B cell (primary cell): ENCODE results near the gene AIG1. TPM values are rescaled to one million over a fixed set of nuclear protein-coding genes. Genes with fewer than 3 reads are reported as not detected.

Source experiments
- ATAC-seq: fragments of 200-7000 bp; cut with Tn5 transposase; one replicate; pipeline ENCODE4 v1.10.0; 2021; ENCODE audit warnings: low read depth, mild to moderate bottlenecking, moderate number of reproducible peaks, moderate library complexity
- CTCF ChIA-PET: fragments of 350-600 bp; sonication (Branson Sonifier 250); formaldehyde crosslinking; loops from one replicate; lab custom pipeline; 2021; ENCODE audit warnings: antibody characterized with exemption, inconsistent platforms; lab: Charles Lee
- POLR2A ChIA-PET: fragments of 350-600 bp; sonication (Branson Sonifier 250); formaldehyde crosslinking; loops from one replicate; lab custom pipeline; 2021; ENCODE audit warnings: antibody characterized with exemption; lab: Charles Lee
- DNase-seq: peaks from one replicate; pipeline ENCODE4 v3.0.0; 2013
- H2AFZ ChIP-seq: 2 replicates; pipeline ENCODE4 v1.6.1; 2012; ENCODE audit warnings: mild to moderate bottlenecking, low read depth, low read length; ENCODE audit not compliant: insufficient read depth, poor library complexity, severe bottlenecking
- H3K27ac ChIP-seq, 2 donors: 1 replicate in 1 of 2; 2 replicates in 1 of 2; pipeline ENCODE4 v1.5.1; 2012 to 2013; ENCODE audit warnings: low read length in 2 of 2, mild to moderate bottlenecking in 2 of 2, moderate library complexity in 1 of 2
- H3K27me3 ChIP-seq, 4 experiments: fragments of 200-600 bp in 1 of 4; sonication (generic) in 1 of 4; replicated peaks in 1 of 4; 1 replicate in 2 of 4; 2 replicates in 2 of 4; pipeline versions ENCODE4 v1.6.1 to v1.7.0; 2013 to 2016; ENCODE audit warnings: low read length in 3 of 4, mild to moderate bottlenecking in 2 of 4, mixed read lengths in 1 of 4, moderate library complexity in 1 of 4; ENCODE audit not compliant: insufficient read depth in 4 of 4, control insufficient read depth in 3 of 4; ENCODE audit errors: control extremely low read depth in 1 of 4
- H3K36me3 ChIP-seq, 2 experiments: replicated peaks in 1 of 2; 1 replicate in 1 of 2; 2 replicates in 1 of 2; pipeline versions ENCODE4 v1.6.1 to v1.7.1; 2013; ENCODE audit warnings: low read length in 1 of 2; ENCODE audit not compliant: insufficient read depth in 2 of 2, control insufficient read depth in 1 of 2; ENCODE audit errors: control extremely low read depth in 1 of 2, extremely low read depth in 1 of 2
- H3K4me1 ChIP-seq, 2 donors: fragments of 200-600 bp in 1 of 2; sonication (generic) in 1 of 2; 1 replicate in 1 of 2; 2 replicates in 1 of 2; pipeline versions ENCODE4 v1.5.1 to v1.6.1; 2013 to 2017; ENCODE audit warnings: low read length in 2 of 2; ENCODE audit not compliant: control insufficient read depth in 2 of 2, insufficient read depth in 2 of 2
- H3K4me2 ChIP-seq: replicated peaks from 2 replicates; pipeline ENCODE3; 2012; ENCODE audit warnings: mild to moderate bottlenecking, low read depth, low read length; ENCODE audit not compliant: poor library complexity, severe bottlenecking
- H3K4me3 ChIP-seq, 5 experiments: fragments of 200-600 bp in 1 of 5; sonication (generic) in 1 of 5; 1 replicate in 3 of 5; 2 replicates in 2 of 5; pipeline versions ENCODE4 v1.5.1 to v1.7.0; 2011 to 2016; ENCODE audit warnings: low read length in 4 of 5, mild to moderate bottlenecking in 4 of 5, low read depth in 2 of 5, control low read depth in 1 of 5, moderate library complexity in 1 of 5; ENCODE audit not compliant: insufficient read depth in 1 of 5; ENCODE audit errors: control extremely low read depth in 1 of 5, extremely low read depth in 1 of 5
- H3K79me2 ChIP-seq: fragments of 200-600 bp; sonication (generic); one replicate; pipeline ENCODE4 v1.6.0; 2016; ENCODE audit warnings: low read length; ENCODE audit not compliant: control insufficient read depth, insufficient read depth
- H3K9ac ChIP-seq: fragments of 200-600 bp; sonication (generic); 2 replicates; pipeline ENCODE4 v1.6.1; 2017; ENCODE audit warnings: mild to moderate bottlenecking, low read length, moderate library complexity
- H3K9me3 ChIP-seq, 3 donors: one replicate each; pipeline versions ENCODE4 v1.6.1 to v1.7.1; 2013; ENCODE audit warnings: low read length in 2 of 3; ENCODE audit not compliant: control insufficient read depth in 2 of 3, insufficient read depth in 1 of 3; ENCODE audit errors: control extremely low read depth in 1 of 3
- H4K20me1 ChIP-seq: 2 replicates; pipeline ENCODE4 v1.6.0; 2012; ENCODE audit warnings: mild to moderate bottlenecking, low read length; ENCODE audit not compliant: insufficient read depth, control insufficient read depth, poor library complexity, severe bottlenecking
- H3K27ac Mint-ChIP-seq: one replicate; pipeline ENCODE4 v1.8.0; 2021; ENCODE audit warnings: mixed read lengths
- H3K27me3 Mint-ChIP-seq: one replicate; pipeline ENCODE4 v1.8.0; 2021; ENCODE audit warnings: mixed read lengths
- H3K4me1 Mint-ChIP-seq: one replicate; pipeline ENCODE4 v1.8.0; 2021; ENCODE audit warnings: mixed read lengths
- H3K4me3 Mint-ChIP-seq: one replicate; pipeline ENCODE4 v1.8.0; 2021; ENCODE audit warnings: mixed read lengths
- H3K9me3 Mint-ChIP-seq: one replicate; pipeline ENCODE4 v1.8.0; 2022; ENCODE audit warnings: mixed read lengths; ENCODE audit not compliant: insufficient read depth
- EZH2 ChIP-seq: IDR thresholded peaks from 2 replicates; pipeline ENCODE4 v1.6.1; 2012; ENCODE audit warnings: borderline replicate concordance, low read depth, mild to moderate bottlenecking, moderate library complexity, low read length; ENCODE audit not compliant: insufficient read depth, poor library complexity, severe bottlenecking
- WGBS: methylation state at CpG from one replicate; pipeline ENCODE4 v1.1.5; 2013; ENCODE audit warnings: missing lambda C conversion rate; ENCODE audit not compliant: insufficient coverage; 5-methylcytosine and 5-hydroxymethylcytosine counted together
- intact Hi-C: fragments of 100-400 bp; cut with micrococcal nuclease; formaldehyde crosslinking; loops from one replicate; pipeline ENCODE4 v1.10.0; 2022
- polyA plus RNA-seq: library from polyadenylated mRNA; depleted of rRNA; stranded (reverse); fragments of >200 nt; gene quantifications from 2 replicates; pipeline ENCODE4 v1.2.3, GENCODE V29; 2012
- total RNA-seq, 2 donors: library from RNA; stranded (reverse); fragments of 120-200 nt in 1 of 2; gene quantifications; 1 replicate in 1 of 2; 2 replicates in 1 of 2; pipeline versions ENCODE4 v1.2.3 to v1.2.4, GENCODE V29; 2013 to 2022
- TF ChIP-seq, protein P1 (sequence below): fragments of 200-600 bp; IDR thresholded peaks from one replicate; pipeline ENCODE4 v1.8.0; 2022; ENCODE audit warnings: antibody characterized with exemption, mild to moderate bottlenecking

AIG1 gene
- total and polyA plus RNA-seq, 2 donors (not counting 1 experiment from before 2014, with no cell fraction given): 7.0 to 9.0 TPM

DNA sequence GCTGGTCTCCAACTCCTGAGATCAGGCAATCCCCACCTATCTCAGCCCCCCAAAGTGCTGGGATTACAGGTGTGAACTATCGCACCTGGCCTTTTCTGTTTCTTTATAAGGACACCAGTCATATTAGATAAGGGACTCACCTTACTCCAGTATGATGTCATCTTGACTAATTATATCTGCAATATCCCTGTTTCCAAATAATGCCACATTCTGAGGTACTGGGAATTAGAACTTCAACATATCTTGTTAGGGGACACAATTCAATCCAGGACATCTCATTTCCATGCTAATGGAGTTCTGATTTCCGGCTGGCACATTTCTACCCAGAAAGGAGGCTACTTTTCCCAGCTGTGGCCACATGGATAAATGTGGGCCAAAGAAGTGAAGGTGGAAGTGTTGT is 6.4 kb upstream of the AIG1 start:
- ChIA-PET POLR2A (no interaction called here), CTCF (no interaction called here)
- Histone ChIP-seq H3K4me3 (no peak overlapping the region), H3K36me3 (no peaks in the 10 kb centered on the region), H2AFZ (no peak overlapping the region), H3K4me2 (no peak overlapping the region), H3K27me3 (peaks cover 0 to 5% (median 0%) of the 10 kb centered on the region in 4 experiments), H3K9me3 (peaks cover 0 to 5% (median 0%) of the 10 kb centered on the region in 3 donors), H3K9ac (no peak overlapping the region), H3K4me1 (no peaks in the 10 kb centered on the region), H4K20me1 (no peaks in the 10 kb centered on the region), H3K79me2 (no peaks in the 10 kb centered on the region), H3K27ac (no peak overlapping the region)
- DNase-seq: no peak
- no peak overlapping the region for H3K4me3 Mint-ChIP-seq
- peaks cover 4% of the 10 kb centered on the region for H3K27me3 Mint-ChIP-seq
- no CpG with 5 or more reads among the region's 2 CpGs for WGBS
- TF ChIP-seq, protein P1, sequence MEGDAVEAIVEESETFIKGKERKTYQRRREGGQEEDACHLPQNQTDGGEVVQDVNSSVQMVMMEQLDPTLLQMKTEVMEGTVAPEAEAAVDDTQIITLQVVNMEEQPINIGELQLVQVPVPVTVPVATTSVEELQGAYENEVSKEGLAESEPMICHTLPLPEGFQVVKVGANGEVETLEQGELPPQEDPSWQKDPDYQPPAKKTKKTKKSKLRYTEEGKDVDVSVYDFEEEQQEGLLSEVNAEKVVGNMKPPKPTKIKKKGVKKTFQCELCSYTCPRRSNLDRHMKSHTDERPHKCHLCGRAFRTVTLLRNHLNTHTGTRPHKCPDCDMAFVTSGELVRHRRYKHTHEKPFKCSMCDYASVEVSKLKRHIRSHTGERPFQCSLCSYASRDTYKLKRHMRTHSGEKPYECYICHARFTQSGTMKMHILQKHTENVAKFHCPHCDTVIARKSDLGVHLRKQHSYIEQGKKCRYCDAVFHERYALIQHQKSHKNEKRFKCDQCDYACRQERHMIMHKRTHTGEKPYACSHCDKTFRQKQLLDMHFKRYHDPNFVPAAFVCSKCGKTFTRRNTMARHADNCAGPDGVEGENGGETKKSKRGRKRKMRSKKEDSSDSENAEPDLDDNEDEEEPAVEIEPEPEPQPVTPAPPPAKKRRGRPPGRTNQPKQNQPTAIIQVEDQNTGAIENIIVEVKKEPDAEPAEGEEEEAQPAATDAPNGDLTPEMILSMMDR: no peak
- no peak for TF ChIP-seq EZH2
- no peaks in the 10 kb centered on the region for H3K9me3 Mint-ChIP-seq
- no peak for ATAC-seq
- H3K27ac Mint-ChIP-seq: no peak overlapping the region
- peaks cover 2% of the 10 kb centered on the region for H3K4me1 Mint-ChIP-seq
- intact Hi-C loops: no loop called here

DNA sequence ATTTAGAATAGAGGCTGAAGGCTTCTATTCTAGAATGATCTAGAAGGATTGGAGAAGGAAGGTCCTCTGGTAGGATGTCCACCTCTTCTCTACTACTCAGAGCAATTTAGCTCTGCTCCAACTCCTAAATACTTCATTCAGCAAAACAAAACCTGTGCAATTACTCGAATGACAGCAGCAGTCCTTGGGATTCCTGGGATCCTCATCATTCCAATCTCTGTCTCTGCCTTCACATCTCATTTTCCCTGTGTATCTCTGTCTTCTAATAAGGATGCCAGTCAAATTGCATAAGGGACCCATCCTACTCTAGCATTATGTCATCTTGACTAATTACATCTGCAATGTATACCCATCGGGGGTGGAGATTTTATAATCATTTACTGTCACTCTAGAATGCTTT is 5.5 kb upstream of the AIG1 start:
- ChIA-PET CTCF (no interaction called here), POLR2A (no interaction called here)
- Mint-ChIP-seq H3K4me3 (no peak overlapping the region), H3K9me3 (no peaks in the 10 kb centered on the region), H3K27ac (no peak overlapping the region), H3K27me3 (peaks cover 4% of the 10 kb centered on the region), H3K4me1 (peaks cover 10% of the 10 kb centered on the region)
- 100% methylated on average over 1 of the region's 2 CpGs for WGBS
- DNase-seq (no peak), ATAC-seq (no peak)
- H3K4me3 ChIP-seq: no peak overlapping the region
- no peak overlapping the region for H3K4me2 ChIP-seq
- no peaks in the 10 kb centered on the region for H3K9me3 ChIP-seq
- no peak overlapping the region for H3K9ac ChIP-seq
- intact Hi-C loops: no loop called here
- no peaks in the 10 kb centered on the region for H4K20me1 ChIP-seq
- H3K79me2 ChIP-seq: no peaks in the 10 kb centered on the region
- no peak overlapping the region for H2AFZ ChIP-seq
- TF ChIP-seq, protein P1: no peak
- TF ChIP-seq EZH2: no peak
- no peaks in the 10 kb centered on the region for H3K27me3 ChIP-seq
- H3K27ac ChIP-seq: no peak overlapping the region
- H3K36me3 ChIP-seq: no peaks in the 10 kb centered on the region
- peaks cover 5 to 7% of the 10 kb centered on the region in 2 donors for H3K4me1 ChIP-seq
